Thyroid gland (tissue), 4 donors: ENCODE data around the gene CFAP97D1.

Source experiments
- CTCF ChIP-seq, 6 experiments: fragments of 200-600 bp in 3 of 6; fragments of 450-650 bp in 3 of 6; sonication (generic) in 3 of 6; IDR thresholded peaks; one replicate each; pipeline ENCODE4 v1.5.1; 2016 to 2019; ENCODE audit warnings: antibody characterized with exemption in 6 of 6, mild to moderate bottlenecking in 2 of 6, inconsistent platforms in 1 of 6, moderate library complexity in 1 of 6
- POLR2A ChIP-seq, 2 donors: fragments of 450-650 bp; IDR thresholded peaks; one replicate each; pipeline ENCODE4 v1.6.1; 2017; ENCODE audit warnings: antibody characterized with exemption in 2 of 2, mild to moderate bottlenecking in 2 of 2, moderate library complexity in 1 of 2

DNA sequence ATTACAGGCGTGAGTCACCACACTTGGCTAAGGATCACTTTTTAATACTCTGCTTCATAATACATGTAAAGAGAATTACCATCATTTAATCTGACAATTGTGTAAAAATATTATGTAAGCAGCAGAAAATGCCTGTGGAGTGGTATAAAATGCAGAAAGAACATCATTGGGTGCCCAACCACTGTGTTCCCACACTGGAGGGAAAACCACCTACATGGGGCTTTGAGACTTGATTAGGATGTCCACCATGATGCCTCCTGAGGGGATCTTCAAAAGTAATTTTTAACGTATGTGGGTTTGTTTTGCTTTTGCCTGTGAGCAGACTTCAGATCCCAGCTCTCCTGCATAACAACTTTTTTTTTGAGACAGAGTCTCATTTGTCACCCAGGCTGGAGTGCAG is 18.8 kb downstream of the CFAP97D1 start:
- no peak for TF ChIP-seq CTCF (IDR thresholded peaks at IDR 0.05)
- TF ChIP-seq POLR2A (IDR thresholded peaks at IDR 0.05), result no peak
